OCI-M2 (cell line): ENCODE data around the gene TCP11.

ENCODE experiments used
- DNase-seq: peaks from one replicate; lab custom pipeline; 2025; ENCODE audit not compliant: unreplicated experiment; lab: John Stamatoyannopoulos, UW

TCP11 gene

GRCh38 chr6:35173427-35174087, 32.4 kb upstream of the TCP11 start:
- DNase-seq: no peak

DNA sequence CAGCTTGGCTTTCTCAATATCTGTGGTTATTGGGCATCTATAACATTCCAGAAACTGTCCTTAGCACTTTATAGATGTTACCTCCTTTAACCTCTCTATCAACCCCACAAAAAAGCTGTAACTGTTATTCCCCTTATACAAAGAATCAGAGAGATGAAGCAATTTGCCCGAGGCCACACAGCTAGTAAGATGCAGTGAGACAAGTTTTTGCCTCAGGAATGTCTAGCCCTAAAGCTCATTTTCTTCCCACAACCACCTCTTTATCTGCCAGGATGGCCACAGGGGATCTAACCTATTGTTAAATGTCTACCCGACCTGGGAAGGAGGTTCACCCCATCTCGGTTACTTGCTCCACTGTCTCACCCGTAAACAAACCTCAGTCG, 31.9 kb upstream of the TCP11 start:
- DNase-seq: no peak

- no peak for DNase-seq
Measured at GRCh38 chr6:35170891-35171290, 29.8 kb upstream of the TCP11 start.

GRCh38 chr6:35170166-35170565, 29.0 kb upstream of the TCP11 start:
- no peak for DNase-seq

DNA sequence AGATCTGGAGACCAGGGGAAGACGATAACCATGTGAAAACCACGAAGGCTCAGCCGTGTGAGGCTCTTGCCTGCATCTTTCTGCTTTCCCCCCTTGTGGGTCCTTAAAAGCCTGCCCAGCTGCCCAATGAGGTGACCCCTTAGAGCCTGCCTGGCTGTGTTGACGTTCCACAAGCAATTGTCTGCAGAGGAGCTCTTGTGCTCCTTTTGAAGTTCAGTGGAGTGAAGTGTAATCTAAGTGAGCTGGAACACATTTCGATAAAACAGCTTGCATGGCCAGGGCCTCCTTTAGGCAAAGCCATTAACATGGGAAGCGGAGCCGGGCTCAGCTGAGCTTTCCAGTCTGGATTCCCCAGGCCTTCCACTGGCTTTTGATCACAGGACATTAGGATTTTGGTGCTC, 27.3 kb upstream of the TCP11 start:
- DNase-seq: no peak

DNA sequence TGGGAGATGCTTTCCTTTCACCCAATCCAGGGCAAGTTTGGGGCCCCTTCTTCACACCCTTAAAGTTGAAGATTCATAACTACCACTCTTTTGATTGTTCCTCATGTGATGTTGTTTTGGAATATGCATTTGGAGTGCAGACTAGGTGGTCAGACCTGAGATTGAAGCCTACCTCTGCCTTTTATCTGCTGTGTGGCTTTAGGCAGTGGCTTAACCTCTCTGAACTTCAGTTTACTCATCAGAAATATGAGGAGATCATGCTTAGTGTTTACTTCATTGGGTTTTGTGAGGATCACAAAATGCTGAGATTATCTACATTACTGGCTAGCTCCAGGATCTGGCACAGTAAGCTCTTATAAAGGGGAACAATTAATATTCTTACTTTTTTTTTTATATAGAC, 26.4 kb upstream of the TCP11 start:
- no peak for DNase-seq

GRCh38 chr6:35166520-35166919, 25.4 kb upstream of the TCP11 start:
- no peak for DNase-seq

DNA sequence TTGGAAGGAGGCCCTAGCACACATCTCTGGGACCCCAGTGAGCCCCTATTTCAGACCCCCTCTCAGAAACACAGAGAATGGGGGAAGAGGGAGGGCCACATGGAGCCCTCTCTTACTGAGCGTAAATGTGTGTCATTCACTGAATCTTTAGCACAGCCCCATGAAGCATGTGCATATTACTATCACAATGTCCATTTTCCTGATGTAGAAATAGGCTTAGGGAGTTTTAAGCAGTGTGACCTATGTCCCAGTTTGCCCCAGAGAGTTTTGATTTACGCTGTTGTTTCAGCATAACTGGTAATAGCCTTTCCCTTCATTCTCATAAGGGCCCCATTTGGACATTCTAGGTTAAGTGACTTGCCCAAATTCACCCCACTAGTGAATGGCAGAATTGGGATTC, 25.0 kb upstream of the TCP11 start:
- DNase-seq: no peak

- DNase-seq: no peak
Measured at GRCh38 chr6:35165630-35166071, 24.5 kb upstream of the TCP11 start.

- no peak for DNase-seq
Measured at GRCh38 chr6:35164868-35165267, 23.7 kb upstream of the TCP11 start.

GRCh38 chr6:35164277-35164676, 23.1 kb upstream of the TCP11 start:
- DNase-seq: no peak

DNA sequence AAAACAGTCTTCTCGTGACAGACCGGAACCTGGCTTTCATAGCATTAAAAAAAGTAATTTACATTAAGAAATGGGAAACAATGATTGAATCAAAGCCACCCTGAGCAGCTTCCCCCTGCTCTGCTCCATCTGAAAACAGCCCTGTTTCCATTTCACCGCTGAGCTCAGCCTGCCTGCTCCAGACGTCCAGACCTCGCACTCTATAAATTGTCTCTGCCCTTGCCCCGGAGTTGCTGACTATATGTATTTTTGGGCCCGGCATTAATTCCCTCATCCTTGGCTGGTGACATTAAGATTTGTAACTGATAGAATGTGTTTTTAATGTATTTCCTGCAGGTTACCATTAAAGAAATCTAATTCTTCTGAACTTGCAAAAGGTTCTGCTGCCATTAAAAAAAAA, 22.7 kb upstream of the TCP11 start:
- DNase-seq: no peak

GRCh38 chr6:35161776-35162607, 20.9 kb upstream of the TCP11 start:
- no peak for DNase-seq

DNA sequence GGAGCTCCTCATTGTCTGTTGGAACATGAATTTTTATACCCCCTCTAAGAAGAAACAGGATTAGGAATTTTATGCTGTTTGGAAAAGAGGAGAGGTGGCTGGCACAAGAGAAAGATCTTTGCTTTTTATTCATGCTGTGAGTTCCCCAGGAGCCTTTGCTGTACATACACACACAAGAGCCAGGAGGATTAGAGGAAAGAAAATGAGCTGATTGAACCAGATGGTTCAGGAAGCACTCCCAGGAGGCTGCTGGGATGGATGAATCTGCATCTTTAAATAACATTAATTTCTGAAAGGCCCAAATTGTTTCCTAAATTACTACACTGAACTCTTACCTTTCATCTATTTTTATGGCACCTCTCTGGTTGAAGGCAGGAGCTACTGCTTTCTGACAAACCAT, 20.1 kb upstream of the TCP11 start:
- no peak for DNase-seq

DNA sequence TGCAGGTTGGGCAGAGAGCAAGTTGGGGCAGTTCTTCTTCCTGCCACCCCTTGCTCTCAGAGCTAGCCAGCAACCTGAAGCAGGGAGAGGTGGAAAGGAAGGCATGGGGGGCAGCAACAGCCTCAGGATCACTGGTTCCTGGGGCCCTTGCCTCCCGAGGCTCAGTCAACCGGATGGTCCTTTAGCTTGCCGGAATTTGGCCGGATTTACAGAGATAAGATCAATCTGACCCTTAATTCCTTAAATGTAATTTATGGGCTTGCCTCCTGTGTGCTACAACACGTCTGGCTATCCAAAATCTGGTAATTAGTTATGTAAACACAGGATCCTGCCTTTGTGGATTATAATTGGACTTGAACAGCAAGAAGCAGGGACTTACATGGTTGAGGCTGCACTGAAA, 19.5 kb upstream of the TCP11 start:
- no peak for DNase-seq

- DNase-seq: no peak
Measured at GRCh38 chr6:35158520-35158919, 17.4 kb upstream of the TCP11 start.

- DNase-seq: no peak
Measured at GRCh38 chr6:35154947-35155346, 13.8 kb upstream of the TCP11 start.

DNA sequence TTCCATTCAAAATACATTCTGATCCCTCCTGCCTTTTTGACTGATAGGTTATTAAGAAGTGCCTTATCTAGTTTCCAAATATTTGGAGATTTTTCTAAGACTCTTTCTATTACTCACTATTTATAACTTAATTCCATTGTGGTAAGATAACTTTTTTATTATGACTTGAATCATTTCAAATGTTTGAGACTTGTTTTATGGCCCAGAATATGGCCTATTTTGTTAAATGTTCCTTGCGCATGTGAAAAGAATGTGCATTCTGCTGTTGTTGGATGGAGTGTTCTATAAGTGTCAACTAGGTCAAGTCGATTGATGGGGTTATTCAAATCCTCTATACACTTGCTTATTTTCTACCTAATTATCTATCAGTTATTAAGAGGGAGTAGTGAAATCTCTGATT, 13.1 kb upstream of the TCP11 start:
- DNase-seq: no peak

DNA sequence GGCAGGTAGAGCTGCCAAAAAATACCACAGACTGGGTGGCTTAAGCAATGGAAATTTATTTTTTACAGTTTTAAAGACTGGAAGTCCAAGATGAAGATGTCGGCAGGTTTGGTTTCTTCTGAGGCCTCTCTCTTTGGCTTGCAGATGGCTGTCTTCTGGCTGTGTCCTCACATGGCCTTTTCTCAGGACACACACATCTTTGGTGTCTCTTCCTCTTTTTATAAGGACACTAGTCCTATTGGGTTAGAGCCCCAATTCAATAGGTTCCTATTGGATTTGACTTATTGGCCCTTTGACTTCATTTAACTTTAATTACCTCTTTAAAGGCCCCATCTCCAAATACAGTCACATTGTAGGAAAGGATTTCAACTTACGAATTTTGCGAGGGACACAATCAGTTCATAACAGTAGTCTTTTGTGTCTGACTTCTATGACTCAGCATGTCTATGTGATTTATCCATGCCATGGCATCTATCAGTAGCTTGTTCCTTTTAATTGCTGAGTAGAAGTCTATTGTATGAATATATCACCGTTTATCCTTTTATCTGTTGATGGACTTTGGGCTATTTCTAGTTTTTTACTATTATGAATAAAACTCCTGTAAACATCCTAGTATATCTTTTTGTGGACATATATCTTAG, 11.0 kb upstream of the TCP11 start:
- no peak for DNase-seq

DNA sequence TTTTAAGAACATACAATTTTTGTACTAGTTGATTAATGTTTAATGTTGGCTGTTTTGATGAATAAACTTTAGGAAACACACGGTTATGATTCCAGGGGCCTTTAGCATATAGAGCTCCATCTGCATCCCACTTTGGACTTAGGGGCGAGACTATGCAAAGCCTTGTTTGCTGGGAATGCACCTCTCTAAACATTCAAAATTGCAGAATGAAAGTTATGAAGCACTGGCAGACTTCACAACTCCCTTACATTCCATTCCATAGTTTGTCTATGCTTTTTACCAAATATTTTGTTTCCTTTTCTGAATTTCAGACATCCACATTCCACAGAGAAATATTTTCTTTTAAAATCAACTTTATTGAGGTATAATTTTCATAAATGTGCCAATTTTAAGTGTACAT, 10.3 kb upstream of the TCP11 start:
- DNase-seq: no peak

- no peak for DNase-seq
Measured at GRCh38 chr6:35149891-35150566, 8.9 kb upstream of the TCP11 start.
